GM23248 (cell line): ENCODE data around the gene GLCCI1.

ENCODE experiments used
- EZH2 ChIP-seq: fragments of 200-600 bp; sonication (generic); IDR thresholded peaks from 2 replicates; pipeline ENCODE4 v1.6.1; 2018; ENCODE audit warnings: antibody characterized with exemption, mild to moderate bottlenecking; ENCODE audit not compliant: insufficient read depth, poor library complexity, severe bottlenecking
- EZH2phosphoT487 ChIP-seq: fragments of 200-600 bp; sonication (generic); IDR thresholded peaks from 2 replicates; pipeline ENCODE4 v1.6.1; 2018; ENCODE audit warnings: antibody characterized with exemption, moderate library complexity, mild to moderate bottlenecking, low read depth; ENCODE audit not compliant: insufficient read depth

GRCh38 chr7:7976677-7977076 is 8.1 kb downstream of the GLCCI1 start:
- TF ChIP-seq EZH2phosphoT487 (no peak), EZH2 (no peak)
